Measurements from ENCODE around the gene C21orf58.

DNA sequence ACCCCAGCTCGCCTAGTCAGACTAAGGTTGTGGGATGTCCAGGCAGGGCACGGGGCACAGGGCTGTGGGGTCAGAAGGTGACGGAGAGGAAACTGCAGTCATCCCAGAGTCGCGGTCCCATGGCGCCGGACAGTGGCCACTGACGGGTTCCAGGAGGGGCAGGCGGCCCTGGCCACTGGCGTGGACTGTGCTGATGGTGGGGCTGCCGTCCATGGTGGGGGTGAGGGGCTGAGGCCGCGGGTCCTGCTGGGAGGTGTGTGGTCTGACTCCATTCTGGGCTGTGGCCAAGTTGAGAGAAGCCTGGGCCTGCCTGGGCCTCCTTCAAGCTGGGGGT, 32.3 kb upstream of the C21orf58 start:
- TF ChIP-seq, protein P1, sequence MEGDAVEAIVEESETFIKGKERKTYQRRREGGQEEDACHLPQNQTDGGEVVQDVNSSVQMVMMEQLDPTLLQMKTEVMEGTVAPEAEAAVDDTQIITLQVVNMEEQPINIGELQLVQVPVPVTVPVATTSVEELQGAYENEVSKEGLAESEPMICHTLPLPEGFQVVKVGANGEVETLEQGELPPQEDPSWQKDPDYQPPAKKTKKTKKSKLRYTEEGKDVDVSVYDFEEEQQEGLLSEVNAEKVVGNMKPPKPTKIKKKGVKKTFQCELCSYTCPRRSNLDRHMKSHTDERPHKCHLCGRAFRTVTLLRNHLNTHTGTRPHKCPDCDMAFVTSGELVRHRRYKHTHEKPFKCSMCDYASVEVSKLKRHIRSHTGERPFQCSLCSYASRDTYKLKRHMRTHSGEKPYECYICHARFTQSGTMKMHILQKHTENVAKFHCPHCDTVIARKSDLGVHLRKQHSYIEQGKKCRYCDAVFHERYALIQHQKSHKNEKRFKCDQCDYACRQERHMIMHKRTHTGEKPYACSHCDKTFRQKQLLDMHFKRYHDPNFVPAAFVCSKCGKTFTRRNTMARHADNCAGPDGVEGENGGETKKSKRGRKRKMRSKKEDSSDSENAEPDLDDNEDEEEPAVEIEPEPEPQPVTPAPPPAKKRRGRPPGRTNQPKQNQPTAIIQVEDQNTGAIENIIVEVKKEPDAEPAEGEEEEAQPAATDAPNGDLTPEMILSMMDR (conservative IDR thresholded peaks at IDR 0.05; ENCODE audit: low read length): no peak
- no peak for TF ChIP-seq EZH2phosphoT487 (IDR thresholded peaks at IDR 0.05; ENCODE audit: borderline replicate concordance, low read depth, low read length)

Measured in OCI-LY7 (cell line).